Measurements from ENCODE around the gene TULP4.

- no peak for TF ChIP-seq CTCF (IDR thresholded peaks at IDR 0.05)
- no peak for TF ChIP-seq ZBTB43 (CRISPR knock-in tag; IDR thresholded peaks at IDR 0.05)
- TF ChIP-seq NFYB (CRISPR knock-in tag; conservative IDR thresholded peaks at IDR 0.05; ENCODE audit: low read depth): no peak
- TF ChIP-seq MYBL2 (CRISPR knock-in tag; IDR thresholded peaks at IDR 0.05): no peak
- TF ChIP-seq CREM (CRISPR knock-in tag; IDR thresholded peaks at IDR 0.05): no peak
- TF ChIP-seq, protein P1, sequence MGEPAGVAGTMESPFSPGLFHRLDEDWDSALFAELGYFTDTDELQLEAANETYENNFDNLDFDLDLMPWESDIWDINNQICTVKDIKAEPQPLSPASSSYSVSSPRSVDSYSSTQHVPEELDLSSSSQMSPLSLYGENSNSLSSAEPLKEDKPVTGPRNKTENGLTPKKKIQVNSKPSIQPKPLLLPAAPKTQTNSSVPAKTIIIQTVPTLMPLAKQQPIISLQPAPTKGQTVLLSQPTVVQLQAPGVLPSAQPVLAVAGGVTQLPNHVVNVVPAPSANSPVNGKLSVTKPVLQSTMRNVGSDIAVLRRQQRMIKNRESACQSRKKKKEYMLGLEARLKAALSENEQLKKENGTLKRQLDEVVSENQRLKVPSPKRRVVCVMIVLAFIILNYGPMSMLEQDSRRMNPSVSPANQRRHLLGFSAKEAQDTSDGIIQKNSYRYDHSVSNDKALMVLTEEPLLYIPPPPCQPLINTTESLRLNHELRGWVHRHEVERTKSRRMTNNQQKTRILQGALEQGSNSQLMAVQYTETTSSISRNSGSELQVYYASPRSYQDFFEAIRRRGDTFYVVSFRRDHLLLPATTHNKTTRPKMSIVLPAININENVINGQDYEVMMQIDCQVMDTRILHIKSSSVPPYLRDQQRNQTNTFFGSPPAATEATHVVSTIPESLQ (CRISPR knock-in tag; IDR thresholded peaks at IDR 0.05): no peak
- no peak for TF ChIP-seq SP1 (CRISPR knock-in tag; conservative IDR thresholded peaks at IDR 0.05)
- TF ChIP-seq, protein P2, sequence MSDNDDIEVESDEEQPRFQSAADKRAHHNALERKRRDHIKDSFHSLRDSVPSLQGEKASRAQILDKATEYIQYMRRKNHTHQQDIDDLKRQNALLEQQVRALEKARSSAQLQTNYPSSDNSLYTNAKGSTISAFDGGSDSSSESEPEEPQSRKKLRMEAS (CRISPR knock-in tag; IDR thresholded peaks at IDR 0.05): no peak
- no peak for TF ChIP-seq EMX1 (CRISPR knock-in tag; IDR thresholded peaks at IDR 0.05)
These were observed 32.6 kb upstream of the TULP4 start for GRCh38 chr6:158279615-158280014.
